GM19328 (cell line): Measurements from ENCODE around the gene TNFRSF4.
"Not testable (repeated sequence)": the region's sequence is repeated elsewhere in the genome, so short reads cannot be mapped to it uniquely, and the experiment has no call there.

Source experiments
- ATAC-seq: cut with Tn5 transposase; IDR thresholded peaks from one replicate; pipeline ENCODE4 v1.9.1; 2021; ENCODE audit warnings: mild to moderate bottlenecking, moderate library complexity; ENCODE audit not compliant: unreplicated experiment

Gene TNFRSF4

GRCh38 chr1:1183833-1184775 lies 29.8 kb downstream of the TNFRSF4 start:
- ATAC-seq = no peak

GRCh38 chr1:1183221-1183747 lies 30.7 kb downstream of the TNFRSF4 start:
- no peak for ATAC-seq

- ATAC-seq = no peak
Observed at GRCh38 chr1:1182491-1183220, 31.3 kb downstream of the TNFRSF4 start.

- no peak for ATAC-seq
Observed at GRCh38 chr1:1181938-1182410, 32.0 kb downstream of the TNFRSF4 start.

GRCh38 chr1:1181129-1181937 lies 32.6 kb downstream of the TNFRSF4 start:
- no peak for ATAC-seq

GRCh38 chr1:1179983-1180861 lies 33.7 kb downstream of the TNFRSF4 start:
- no peak for ATAC-seq

- ATAC-seq = no peak
Observed at GRCh38 chr1:1179346-1179982, 34.5 kb downstream of the TNFRSF4 start.

- ATAC-seq = no peak
Observed at GRCh38 chr1:1178794-1179331, 35.1 kb downstream of the TNFRSF4 start.

GRCh38 chr1:1177452-1178206 lies 36.3 kb downstream of the TNFRSF4 start:
- ATAC-seq = no peak

- no peak for ATAC-seq
Observed at GRCh38 chr1:1176931-1177330, 37.0 kb downstream of the TNFRSF4 start.

GRCh38 chr1:1176063-1176761 lies 37.7 kb downstream of the TNFRSF4 start:
- ATAC-seq = not testable (repeated sequence)

- no peak for ATAC-seq
Observed at GRCh38 chr1:1175221-1176062, 38.5 kb downstream of the TNFRSF4 start.

- no peak for ATAC-seq
Observed at GRCh38 chr1:1173793-1174415, 40.0 kb downstream of the TNFRSF4 start, which contains the start of gene TTLL10. TSS of gene TTLL10 (plus strand) at chr1:1173880. CDS start at chr1:1179216, 5,336 bp downstream.

- no peak for ATAC-seq
Observed at GRCh38 chr1:1173061-1173792, 40.7 kb downstream of the TNFRSF4 start.

GRCh38 chr1:1171546-1172340 lies 42.2 kb downstream of the TNFRSF4 start:
- no peak for ATAC-seq
